ENCODE data around the gene GMFB.
"Not testable (repeated sequence)": the region's sequence is repeated elsewhere in the genome, so short reads cannot be mapped to it uniquely, and the experiment has no call there.

GMFB gene

DNA sequence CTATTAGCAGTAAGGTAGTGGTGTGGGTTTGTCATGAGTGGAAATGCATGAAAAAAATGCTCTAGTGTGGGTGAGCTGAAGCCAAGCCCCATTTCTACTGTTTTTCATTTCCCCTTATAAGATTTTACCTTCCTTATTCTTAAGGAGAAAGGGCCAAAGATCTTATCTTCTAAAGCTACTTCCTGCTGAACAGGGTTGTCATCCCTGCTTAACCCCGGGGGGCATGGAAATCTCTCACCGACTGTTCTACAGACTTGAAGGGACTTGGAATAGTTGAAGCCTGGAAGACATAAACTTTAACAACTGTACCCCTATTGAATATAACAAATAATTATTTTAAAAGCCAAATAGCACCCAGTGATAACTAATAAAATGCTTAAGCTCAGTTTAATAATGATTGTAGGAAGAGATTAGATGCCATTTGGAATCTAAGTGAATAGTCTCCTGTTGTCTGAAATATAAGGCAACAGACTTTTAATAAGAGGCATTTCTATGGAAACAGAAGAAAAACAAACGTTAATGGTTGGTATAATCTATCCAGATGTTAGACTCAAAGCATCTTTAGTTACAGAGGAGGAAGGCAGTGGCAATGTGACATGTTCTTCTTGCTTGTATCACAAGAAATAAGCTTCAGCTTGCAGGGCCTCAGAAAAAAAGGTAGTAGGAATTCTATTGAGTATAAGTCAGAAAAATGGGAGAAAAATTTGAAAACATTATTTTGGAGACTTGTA lies 1.8 kb upstream of the GMFB start:
- DNase-seq = no peak

DNA sequence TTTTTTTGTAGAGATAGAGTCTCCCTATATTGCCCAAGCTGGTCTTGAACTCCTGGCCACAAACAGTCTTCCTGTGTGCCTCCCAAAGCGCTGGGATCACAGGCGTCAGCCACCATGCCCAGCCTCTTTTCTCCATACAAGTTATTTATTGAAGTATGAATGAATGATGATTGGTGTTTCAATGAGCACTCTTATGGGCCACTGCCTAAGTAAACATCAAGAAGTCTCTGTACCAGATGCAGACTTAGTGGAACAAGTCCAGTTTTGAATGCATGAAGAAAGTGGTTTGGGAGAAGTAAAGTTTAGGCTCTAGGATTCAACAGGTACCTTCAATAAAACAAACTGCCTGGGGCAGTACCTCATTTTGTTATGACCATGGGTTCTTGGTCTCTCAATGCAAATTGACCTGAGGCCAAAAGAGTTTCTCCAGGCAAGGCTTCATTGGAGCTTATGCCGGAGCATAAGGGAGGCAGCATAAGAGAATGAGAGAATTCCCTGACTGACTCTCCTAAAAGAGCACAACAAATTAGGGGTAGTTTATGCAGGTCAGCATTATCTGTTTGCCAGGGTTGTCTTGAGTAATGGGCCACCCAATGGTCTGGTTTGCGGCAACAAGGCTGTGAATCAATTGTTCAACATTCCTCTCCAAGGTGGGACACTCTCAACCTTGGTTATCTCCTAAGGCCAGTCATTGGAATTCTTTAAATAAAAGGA lies 1.1 kb upstream of the GMFB start:
- no peak for DNase-seq

DNA sequence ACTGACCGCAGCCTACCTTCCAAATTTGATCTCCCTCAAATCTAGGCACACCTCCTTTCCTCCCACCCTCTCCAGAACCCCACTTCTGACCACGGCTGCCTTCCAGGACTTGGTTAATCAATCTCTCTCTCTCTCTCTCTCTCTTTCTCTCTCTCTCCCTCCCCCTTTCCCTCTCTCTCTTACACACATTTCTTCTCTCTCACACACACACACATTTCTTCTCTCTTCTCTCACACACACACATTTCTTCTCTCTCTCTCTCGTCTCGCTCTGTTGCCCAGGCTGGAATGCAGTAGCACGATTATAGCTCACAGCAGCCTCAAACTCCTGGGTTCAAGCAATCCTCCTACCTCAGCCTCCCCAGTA lies 521 bp upstream of the GMFB start:
- DNase-seq = no peak

GRCh38 chr14:54488318-54488645 lies 498 bp downstream of the GMFB start:
- DNase-seq = no peak

DNA sequence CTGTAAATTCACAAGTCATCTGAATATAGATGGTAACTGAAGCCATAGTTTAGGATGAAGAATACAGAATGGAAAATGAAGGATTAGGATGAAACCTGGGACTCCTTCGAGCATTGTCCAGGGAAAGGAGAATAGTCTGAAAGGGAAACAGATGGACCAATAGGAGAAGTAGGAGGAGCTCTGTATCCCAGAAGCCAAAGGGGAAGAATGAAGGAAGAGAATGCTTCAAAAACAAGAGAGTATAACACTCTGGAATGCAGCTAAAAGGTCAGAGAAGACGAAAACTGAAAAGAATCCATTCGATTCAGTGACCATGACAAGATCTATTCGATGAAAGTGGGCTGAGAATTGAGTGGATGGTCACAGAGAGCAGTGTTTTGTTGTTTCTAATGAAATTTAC lies 1.0 kb downstream of the GMFB start:
- DNase-seq = no peak

GRCh38 chr14:54486685-54487084 lies 2.1 kb downstream of the GMFB start:
- no peak for DNase-seq

GRCh38 chr14:54483846-54484245 lies 4.9 kb downstream of the GMFB start:
- DNase-seq = no peak

GRCh38 chr14:54483073-54483745 lies 5.6 kb downstream of the GMFB start:
- DNase-seq = no peak

- DNase-seq = no peak
Measured at GRCh38 chr14:54481695-54482094, 7.1 kb downstream of the GMFB start.

DNA sequence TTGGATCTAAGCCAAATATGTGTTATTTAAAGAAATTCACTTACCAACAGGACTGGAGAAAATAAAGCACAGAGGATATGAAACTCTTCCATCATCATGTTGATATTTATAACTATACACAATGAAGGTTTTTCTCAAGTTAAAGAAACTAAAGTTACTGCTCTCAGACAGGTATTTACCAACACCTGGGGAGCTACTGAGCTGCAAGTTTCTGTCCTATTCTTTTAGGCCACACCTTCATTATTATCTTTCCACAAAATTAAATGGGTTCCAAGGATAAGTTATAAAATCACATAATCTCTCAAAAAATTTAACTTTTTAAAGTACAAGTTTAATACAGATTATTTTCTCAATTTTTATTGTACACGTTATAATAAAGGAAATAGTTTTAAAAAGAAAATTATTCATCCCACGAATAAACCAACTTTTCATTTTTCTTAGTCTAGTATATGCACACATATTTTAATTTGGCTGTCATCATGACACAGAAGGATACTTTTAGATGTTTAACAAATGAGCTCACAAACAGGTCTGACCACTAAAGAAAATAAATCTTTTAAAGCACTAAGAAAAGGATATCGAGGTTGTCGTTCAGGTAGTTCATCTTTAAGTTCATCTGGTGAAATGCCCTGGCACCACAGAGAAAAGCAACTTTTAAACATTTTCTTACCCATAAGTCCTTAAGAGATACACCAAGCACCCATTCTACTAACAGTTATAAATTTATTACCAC lies 7.8 kb downstream of the GMFB start:
- no peak for DNase-seq

GRCh38 chr14:54478636-54479215 lies 10.1 kb downstream of the GMFB start:
- DNase-seq = no peak

DNA sequence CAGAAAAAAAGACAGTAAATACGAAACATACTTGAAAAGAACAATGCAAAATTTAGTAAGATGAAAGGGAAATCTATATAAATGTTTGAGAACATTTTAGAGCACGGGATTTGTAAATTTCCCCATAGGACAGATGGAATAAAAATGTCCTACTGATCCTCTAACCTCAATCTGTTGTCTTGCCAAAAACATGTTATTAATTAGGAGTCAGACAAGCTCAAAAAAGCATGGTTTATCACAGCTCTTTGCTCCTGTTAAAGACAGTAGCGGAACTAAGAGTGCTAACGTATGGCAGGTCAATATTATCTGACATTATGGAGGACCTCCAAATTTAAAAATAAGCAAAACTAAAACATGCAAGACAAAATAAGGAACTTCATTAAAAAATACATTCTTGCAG lies 12.9 kb downstream of the GMFB start:
- DNase-seq = no peak

- no peak for DNase-seq
Measured at GRCh38 chr14:54475187-54475899, 13.4 kb downstream of the GMFB start.

GRCh38 chr14:54474232-54474793 lies 14.5 kb downstream of the GMFB start:
- no peak for DNase-seq

DNA sequence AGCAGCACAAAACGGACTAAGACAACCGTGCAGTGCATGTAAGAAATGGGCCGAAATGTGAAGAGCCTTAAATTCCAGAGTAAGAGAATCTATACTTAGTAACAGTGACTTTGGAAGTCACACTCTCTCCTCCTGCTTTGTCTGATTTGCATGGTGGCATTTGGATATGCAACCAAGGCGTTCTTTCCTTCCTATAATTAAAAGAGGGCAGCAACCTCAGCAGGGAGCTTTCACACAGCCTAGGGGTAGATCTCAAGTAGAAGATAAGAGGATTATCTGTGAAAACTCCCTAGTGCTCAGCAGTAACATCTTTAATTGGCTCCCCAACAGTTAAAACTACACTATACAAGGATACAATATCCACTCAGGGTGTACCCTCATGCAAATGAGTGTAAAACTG lies 16.5 kb downstream of the GMFB start:
- no peak for DNase-seq

- DNase-seq = no peak
Measured at GRCh38 chr14:54471641-54472040, 17.1 kb downstream of the GMFB start.

- no peak for DNase-seq
Measured at GRCh38 chr14:54470701-54471100, 18.1 kb downstream of the GMFB start.

- DNase-seq = no peak
Measured at GRCh38 chr14:54467280-54467679, 21.5 kb downstream of the GMFB start.

DNA sequence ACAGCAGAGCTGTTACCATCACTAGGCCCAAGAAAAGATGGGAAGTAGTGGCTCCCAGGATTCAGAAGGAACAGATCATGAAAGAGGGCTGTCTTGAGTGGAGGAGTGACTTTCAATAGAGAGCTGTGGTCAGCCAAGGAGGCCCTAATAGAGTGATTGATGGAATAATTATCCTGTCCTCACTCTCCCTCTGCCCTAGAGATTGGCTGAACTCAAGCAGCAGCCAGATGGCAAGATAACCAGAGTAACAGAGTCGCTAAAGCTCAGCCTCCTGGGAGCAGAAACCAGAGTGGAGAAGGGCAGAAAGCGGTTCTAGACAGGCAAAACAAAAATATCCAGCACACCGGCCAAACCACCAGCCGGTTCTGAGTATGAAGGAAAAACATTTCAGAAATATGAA lies 23.1 kb downstream of the GMFB start:
- no peak for DNase-seq

GRCh38 chr14:54462048-54462447 lies 26.7 kb downstream of the GMFB start:
- no peak for DNase-seq

GRCh38 chr14:54459106-54459505 lies 29.7 kb downstream of the GMFB start:
- DNase-seq = no peak

GRCh38 chr14:54458536-54458935 lies 30.2 kb downstream of the GMFB start:
- DNase-seq = not testable (repeated sequence)
